ENCODE data around the gene MAST4. TPM values are rescaled to one million over a fixed set of nuclear protein-coding genes. Genes with fewer than 3 reads are reported as not detected.

MAST4 gene
- polyA plus RNA-seq, 1 experiment = 11.6 TPM

DNA sequence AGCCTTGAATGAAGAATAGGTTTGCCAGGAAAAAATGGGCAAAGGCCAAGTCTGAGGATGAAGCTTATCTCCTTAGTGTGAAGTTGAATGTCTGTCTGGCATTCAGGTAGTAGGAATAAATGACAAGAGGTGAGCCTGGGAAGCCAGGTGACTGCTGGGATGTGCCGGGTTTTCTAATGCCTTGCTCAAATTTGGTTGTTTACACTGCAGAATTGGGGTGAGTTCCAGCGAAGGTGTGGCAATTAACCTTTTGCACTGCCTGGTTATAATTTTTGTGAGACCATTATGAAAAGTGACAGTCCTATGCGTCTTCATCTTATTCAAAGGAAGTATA, 73.6 kb downstream of the MAST4 start:
- TF ChIP-seq, protein P1, sequence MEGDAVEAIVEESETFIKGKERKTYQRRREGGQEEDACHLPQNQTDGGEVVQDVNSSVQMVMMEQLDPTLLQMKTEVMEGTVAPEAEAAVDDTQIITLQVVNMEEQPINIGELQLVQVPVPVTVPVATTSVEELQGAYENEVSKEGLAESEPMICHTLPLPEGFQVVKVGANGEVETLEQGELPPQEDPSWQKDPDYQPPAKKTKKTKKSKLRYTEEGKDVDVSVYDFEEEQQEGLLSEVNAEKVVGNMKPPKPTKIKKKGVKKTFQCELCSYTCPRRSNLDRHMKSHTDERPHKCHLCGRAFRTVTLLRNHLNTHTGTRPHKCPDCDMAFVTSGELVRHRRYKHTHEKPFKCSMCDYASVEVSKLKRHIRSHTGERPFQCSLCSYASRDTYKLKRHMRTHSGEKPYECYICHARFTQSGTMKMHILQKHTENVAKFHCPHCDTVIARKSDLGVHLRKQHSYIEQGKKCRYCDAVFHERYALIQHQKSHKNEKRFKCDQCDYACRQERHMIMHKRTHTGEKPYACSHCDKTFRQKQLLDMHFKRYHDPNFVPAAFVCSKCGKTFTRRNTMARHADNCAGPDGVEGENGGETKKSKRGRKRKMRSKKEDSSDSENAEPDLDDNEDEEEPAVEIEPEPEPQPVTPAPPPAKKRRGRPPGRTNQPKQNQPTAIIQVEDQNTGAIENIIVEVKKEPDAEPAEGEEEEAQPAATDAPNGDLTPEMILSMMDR (IDR thresholded peaks at IDR 0.05; ENCODE audit: low read depth, low read length) = no peak
- Histone ChIP-seq H3K9me3 (ENCODE audit: control insufficient read depth, insufficient read depth, low read length) (no peaks in the 10 kb centered on the region), H3K27me3 (ENCODE audit: control insufficient read depth, insufficient read depth, low read length) (no peaks in the 10 kb centered on the region), H3K27ac (ENCODE audit: low read depth, low read length) (no peak overlapping the region), H3K4me3 (ENCODE audit: low read depth, low read length) (no peak overlapping the region)
- ChIA-PET CTCF (interaction anchor here (0.9 kb wide), 1 partner anchor 26 kb away, joined by 6 read pairs; no protein-coding TSS in a partner anchor), POLR2A (no interaction called here)
- no peak for DNase-seq (ENCODE audit: low read depth, low spot score)

DNA sequence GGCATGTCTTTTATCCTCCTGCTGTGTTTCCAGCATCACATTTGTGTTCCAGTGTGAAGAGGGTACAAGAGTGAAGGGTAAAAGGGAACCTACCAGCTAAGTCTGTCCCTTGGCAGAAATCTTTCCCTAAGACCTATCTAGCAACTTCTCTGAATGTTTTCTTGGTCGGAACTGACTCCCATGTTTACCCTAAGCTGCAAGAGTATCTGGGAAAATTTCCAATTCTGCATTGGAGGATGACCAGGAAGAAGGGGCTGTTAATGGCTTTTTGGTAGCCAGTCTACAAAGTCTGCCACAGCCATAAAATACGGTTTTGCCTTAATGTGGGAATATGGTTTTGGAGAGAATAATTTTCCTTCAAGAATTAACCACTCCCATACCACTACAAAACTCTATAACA, 75.1 kb downstream of the MAST4 start:
- no peak for DNase-seq (ENCODE audit: low read depth, low spot score)
- Histone ChIP-seq H3K4me3 (ENCODE audit: low read depth, low read length) (no peak overlapping the region), H3K9me3 (ENCODE audit: control insufficient read depth, insufficient read depth, low read length) (no peaks in the 10 kb centered on the region), H3K27me3 (ENCODE audit: control insufficient read depth, insufficient read depth, low read length) (no peaks in the 10 kb centered on the region), H3K27ac (ENCODE audit: low read depth, low read length) (no peak overlapping the region)
- POLR2A ChIA-PET = no interaction called here
- TF ChIP-seq, protein P1 (IDR thresholded peaks at IDR 0.05; ENCODE audit: low read depth, low read length) = no peak
- CTCF ChIA-PET = interaction anchor here (0.6 kb wide), 1 partner anchor 114 kb away, joined by 3 read pairs; no protein-coding TSS in a partner anchor

DNA sequence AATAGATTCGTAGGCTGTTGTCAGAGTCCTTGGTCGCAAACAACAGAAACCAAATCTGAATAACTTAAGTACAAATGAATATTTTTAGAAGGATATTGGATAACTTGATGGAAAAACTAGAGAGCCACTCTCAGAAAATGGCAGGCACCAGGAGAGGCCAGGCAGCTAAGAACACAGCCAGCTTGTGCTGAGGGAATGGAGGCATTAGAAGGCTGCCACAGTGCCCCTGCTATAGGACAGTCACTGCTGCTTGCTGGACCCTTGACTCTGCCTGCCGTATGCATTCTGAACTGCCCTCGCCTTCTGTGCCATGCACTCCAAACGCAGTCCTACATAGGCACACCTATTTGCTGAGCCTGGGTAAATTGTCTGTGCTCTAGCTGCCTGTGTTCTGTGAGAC, 78.6 kb downstream of the MAST4 start:
- no peak overlapping the region for H3K27ac ChIP-seq (ENCODE audit: low read depth, low read length)
- no peak for DNase-seq (ENCODE audit: low read depth, low spot score)
- no peak overlapping the region for H3K4me3 ChIP-seq (ENCODE audit: low read depth, low read length)
- ChIA-PET CTCF (no interaction called here), POLR2A (no interaction called here)
- TF ChIP-seq, protein P1 (IDR thresholded peaks at IDR 0.05; ENCODE audit: low read depth, low read length) = no peak
- H3K9me3 ChIP-seq (ENCODE audit: control insufficient read depth, insufficient read depth, low read length) = no peaks in the 10 kb centered on the region
- H3K27me3 ChIP-seq (ENCODE audit: control insufficient read depth, insufficient read depth, low read length) = no peaks in the 10 kb centered on the region

DNA sequence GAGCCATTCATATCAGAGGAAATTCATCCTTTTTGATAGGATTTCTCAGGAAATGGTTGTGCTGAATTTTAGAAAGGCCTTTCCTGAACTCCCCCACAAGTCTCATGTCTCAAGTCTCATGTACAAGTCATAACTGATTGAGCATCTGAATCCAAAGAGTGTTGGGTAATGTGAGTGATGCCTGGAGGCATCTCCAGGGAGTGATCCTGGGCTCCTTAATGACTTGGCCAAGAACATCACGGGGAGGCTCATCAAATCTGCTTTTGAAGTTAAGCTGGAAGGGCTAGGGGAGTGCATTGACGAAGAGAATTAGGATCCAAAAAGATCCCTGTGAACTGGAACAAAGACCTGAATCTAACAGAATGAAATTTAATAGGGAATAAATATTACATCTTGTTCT, 79.2 kb downstream of the MAST4 start:
- Histone ChIP-seq H3K4me3 (ENCODE audit: low read depth, low read length) (no peak overlapping the region), H3K27ac (ENCODE audit: low read depth, low read length) (no peak overlapping the region), H3K9me3 (ENCODE audit: control insufficient read depth, insufficient read depth, low read length) (no peaks in the 10 kb centered on the region), H3K27me3 (ENCODE audit: control insufficient read depth, insufficient read depth, low read length) (no peaks in the 10 kb centered on the region)
- ChIA-PET POLR2A (interaction anchor here (0.6 kb wide), 1 partner anchor 524 kb away, joined by 4 read pairs; no protein-coding TSS in a partner anchor), CTCF (no interaction called here)
- TF ChIP-seq, protein P1 (IDR thresholded peaks at IDR 0.05; ENCODE audit: low read depth, low read length) = no peak
- DNase-seq (ENCODE audit: low read depth, low spot score) = no peak

DNA sequence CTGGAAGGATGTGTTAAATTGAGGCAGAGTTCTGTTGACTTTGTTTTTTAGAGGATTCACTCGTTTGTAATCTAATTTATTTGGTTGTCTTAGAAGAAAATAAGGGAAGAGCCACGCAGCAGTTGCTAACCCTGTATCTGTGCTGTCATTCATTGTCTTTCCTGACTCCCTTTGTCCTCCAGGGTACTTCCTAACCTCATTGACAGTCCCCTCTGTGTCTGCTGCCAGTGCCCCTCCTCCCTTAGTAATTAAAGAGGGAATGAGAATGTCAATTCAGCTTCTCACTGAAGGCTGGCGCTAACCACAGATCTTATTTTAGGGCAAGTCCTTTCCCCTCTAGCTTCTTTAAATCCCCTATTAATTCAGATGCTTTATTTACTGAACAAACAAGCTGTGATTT, 84.0 kb downstream of the MAST4 start:
- H3K9me3 ChIP-seq (ENCODE audit: control insufficient read depth, insufficient read depth, low read length) = no peaks in the 10 kb centered on the region
- POLR2A ChIA-PET = no interaction called here
- no peak overlapping the region for H3K4me3 ChIP-seq (ENCODE audit: low read depth, low read length)
- no peaks in the 10 kb centered on the region for H3K27me3 ChIP-seq (ENCODE audit: control insufficient read depth, insufficient read depth, low read length)
- no peak for DNase-seq (ENCODE audit: low read depth, low spot score)
- TF ChIP-seq, protein P1 (IDR thresholded peaks at IDR 0.05; ENCODE audit: low read depth, low read length) = no peak
- CTCF ChIA-PET = interaction anchor here (1.1 kb wide), 1 partner anchor 374 kb away, joined by 3 read pairs; no protein-coding TSS in a partner anchor
- H3K27ac ChIP-seq (ENCODE audit: low read depth, low read length) = no peak overlapping the region
